Pancreas (tissue), 10 donors: Measurements from ENCODE around the gene ITFG1. TPM values are rescaled to one million over a fixed set of nuclear protein-coding genes. Genes with fewer than 3 reads are reported as not detected.

Source experiments
- ATAC-seq, 4 donors: fragments of 200-7000 bp; cut with Tn5 transposase; one replicate each; pipeline versions ENCODE4 v1.8.0 to v1.9.1; 2020; ENCODE audit warnings: mild to moderate bottlenecking in 4 of 4, moderate library complexity in 4 of 4
- DNase-seq, 6 donors: peaks; one replicate each; pipeline ENCODE4 v3.0.0-alpha.2; 2020
- FAIRE-seq: peaks from 2 replicates; lab custom pipeline; 2012; peaks lifted over from hg19 to GRCh38; lab: Jason Lieb, UNC
- H3K27ac ChIP-seq, 4 donors: fragments of 200-600 bp; sonication (generic); 1 replicate in 3 of 4; 2 replicates in 1 of 4; pipeline versions ENCODE4 v1.5.0 to v1.8.0; 2020
- H3K27me3 ChIP-seq, 4 donors: fragments of 200-600 bp; one replicate each; pipeline ENCODE4 v1.8.0; 2021
- H3K36me3 ChIP-seq, 3 donors: fragments of 200-600 bp; sonication (generic) in 1 of 3; one replicate each; pipeline versions ENCODE4 v1.5.0 to v1.8.0; 2020 to 2021
- H3K4me1 ChIP-seq, 3 donors: fragments of 200-600 bp; one replicate each; pipeline ENCODE4 v1.8.0; 2021
- H3K4me3 ChIP-seq, 4 donors: fragments of 200-600 bp; sonication (generic) in 2 of 4; one replicate each; pipeline versions ENCODE4 v1.5.0 to v1.8.0; 2020 to 2021
- H3K9me3 ChIP-seq, 4 donors: fragments of 200-600 bp; one replicate each; pipeline ENCODE4 v1.8.0; 2021
- CTCF ChIP-seq, 4 donors: fragments of 200-600 bp; sonication (generic) in 3 of 4; IDR thresholded peaks; one replicate each; pipeline versions ENCODE4 v1.5.0 to v1.8.0; 2021; ENCODE audit warnings: antibody characterized with exemption in 4 of 4
- WGBS, 2 donors: extraction: QIAGEN DNeasy Blood & Tissue Kit; methylation state at CpG; one replicate each; pipeline ENCODE4 v1.1.7; 2013; 5-methylcytosine and 5-hydroxymethylcytosine counted together
- intact Hi-C, 3 donors: fragments of 100-400 bp; cut with DNase I; formaldehyde crosslinking; loops; one replicate each; pipeline versions ENCODE4 v1.11.1 to v1.14.2; 2022
- polyA plus RNA-seq, 2 donors: library from polyadenylated mRNA; stranded (reverse); fragments of 200-250 nt; gene quantifications; one replicate each; pipeline ENCODE4 v1.2.3, GENCODE V29; 2013
- total RNA-seq, 6 donors: library from RNA; stranded (reverse); fragmentation: NEBNext Ultra II Directional in 4 of 6; extraction: Animal tissue kit (Norgen Biotek cat#: 25700) in 4 of 6; gene quantifications; one replicate each; pipeline versions ENCODE4 v1.2.1 to v1.2.4, GENCODE V29; 2021 to 2023
- donor health status: healthy with polysubstance abuse.
- donor health status: DM: no; HTN: no; CAD: no; lungs with moderate emphysema.
- donor health status: DM: no; HTN: no; CAD: no.
- donor health status: control.
- donor health status: control.
- donor health status: Bipolar disorder and iron deficiency.
- donor health status: DM: yes; HTN: yes; CAD: no.
- donor health status: DM: no; HTN: no; CAD: no.
- donor health status: DM: no; HTN: no; CAD: no.
- donor health status: DM: yes; HTN: yes; CAD: no.

ITFG1 gene
- total and polyA plus RNA-seq, 8 donors: 5.9 to 33.9 (median 21.2) TPM

- ATAC-seq: no peak
- Histone ChIP-seq H3K27ac (no peak overlapping the region), H3K4me3 (no peak overlapping the region), H3K9me3 (no peaks in the 10 kb centered on the region), H3K4me1 (no peaks in the 10 kb centered on the region), H3K27me3 (no peaks in the 10 kb centered on the region), H3K36me3 (no peaks in the 10 kb centered on the region)
- intact Hi-C loops: no loop called here
- no peak for TF ChIP-seq CTCF (IDR thresholded peaks at IDR 0.05)
- WGBS, 2 donors: 97% methylated on average over 5 of the region's 5 CpGs
- no peak for FAIRE-seq
- no peak for DNase-seq
Observed at GRCh38 chr16:47386201-47386718, 74.6 kb downstream of the ITFG1 start.

- H3K27me3 ChIP-seq: no peaks in the 10 kb centered on the region
- no peaks in the 10 kb centered on the region for H3K9me3 ChIP-seq
- no peak for FAIRE-seq
- WGBS, 2 donors: 91 to 92% methylated on average over 5 of the region's 5 CpGs
- DNase-seq: no peak
- intact Hi-C loops: no loop called here
- no peak for ATAC-seq
- H3K36me3 ChIP-seq: no peaks in the 10 kb centered on the region
- no peaks in the 10 kb centered on the region for H3K4me1 ChIP-seq
- TF ChIP-seq CTCF (IDR thresholded peaks at IDR 0.05): no peak
- H3K27ac ChIP-seq: no peak overlapping the region
- H3K4me3 ChIP-seq: no peak overlapping the region
Observed at GRCh38 chr16:47382362-47382761, 78.5 kb downstream of the ITFG1 start.

GRCh38 chr16:47377154-47377553 lies 83.7 kb downstream of the ITFG1 start:
- no peak for ATAC-seq
- Histone ChIP-seq H3K9me3 (no peaks in the 10 kb centered on the region), H3K4me1 (no peaks in the 10 kb centered on the region), H3K36me3 (no peaks in the 10 kb centered on the region), H3K4me3 (no peak overlapping the region), H3K27me3 (no peaks in the 10 kb centered on the region), H3K27ac (no peak overlapping the region)
- 60 to 62% methylated on average over 3 of the region's 3 CpGs for WGBS, 2 donors
- no peak for DNase-seq
- no peak for FAIRE-seq
- no peak for TF ChIP-seq CTCF (IDR thresholded peaks at IDR 0.05)
- intact Hi-C loops: no loop called here

- Histone ChIP-seq H3K27me3 (no peaks in the 10 kb centered on the region), H3K9me3 (no peaks in the 10 kb centered on the region), H3K27ac (no peak overlapping the region), H3K4me3 (no peak overlapping the region), H3K36me3 (no peaks in the 10 kb centered on the region), H3K4me1 (no peaks in the 10 kb centered on the region)
- no peak for TF ChIP-seq CTCF (IDR thresholded peaks at IDR 0.05)
- FAIRE-seq (no peak), DNase-seq (no peak), ATAC-seq (no peak)
- intact Hi-C loops: no loop called here
- WGBS, 2 donors: 94 to 97% methylated on average over 1 of the region's 1 CpG
Observed at GRCh38 chr16:47375423-47375822, 85.4 kb downstream of the ITFG1 start.

GRCh38 chr16:47374629-47375028 lies 86.2 kb downstream of the ITFG1 start:
- H3K27me3 ChIP-seq: no peaks in the 10 kb centered on the region
- H3K9me3 ChIP-seq: no peaks in the 10 kb centered on the region
- no peak overlapping the region for H3K27ac ChIP-seq
- no peak overlapping the region for H3K4me3 ChIP-seq
- no peaks in the 10 kb centered on the region for H3K36me3 ChIP-seq
- DNase-seq (no peak), FAIRE-seq (no peak), ATAC-seq (no peak)
- no peaks in the 10 kb centered on the region for H3K4me1 ChIP-seq
- intact Hi-C loops: no loop called here
- WGBS, 2 donors: 96 to 97% methylated on average over 3 of the region's 3 CpGs
- TF ChIP-seq CTCF (IDR thresholded peaks at IDR 0.05): no peak
